Left lung (tissue), 10 donors: ENCODE results near the gene TLE1. TPM values are rescaled to one million over a fixed set of nuclear protein-coding genes. Genes with fewer than 3 reads are reported as not detected.

ENCODE experiments used
- ATAC-seq: fragments of 200-7000 bp; cut with Tn5 transposase; one replicate; pipeline ENCODE4 v1.9.1; 2020; ENCODE audit warnings: moderate library complexity
- DNase-seq, 4 donors: peaks; one replicate each; pipeline ENCODE4 v3.0.0-alpha.2; 2013 to 2020
- H3K27ac ChIP-seq, 2 donors: fragments of 200-600 bp; sonication (generic) in 1 of 2; one replicate each; pipeline versions ENCODE4 v1.5.0 to v1.8.0; 2020 to 2021
- H3K27me3 ChIP-seq, 2 donors: fragments of 200-600 bp; sonication (generic) in 1 of 2; one replicate each; pipeline versions ENCODE4 v1.5.0 to v1.8.0; 2020 to 2021
- H3K36me3 ChIP-seq, 2 donors: fragments of 200-600 bp; sonication (generic) in 1 of 2; one replicate each; pipeline versions ENCODE4 v1.5.0 to v1.8.0; 2020 to 2021
- H3K4me1 ChIP-seq, 2 donors: fragments of 200-600 bp; one replicate each; pipeline ENCODE4 v1.8.0; 2021
- H3K4me3 ChIP-seq, 2 donors: fragments of 200-600 bp; sonication (generic) in 1 of 2; one replicate each; pipeline versions ENCODE4 v1.5.0 to v1.8.0; 2020 to 2021; ENCODE audit warnings: mild to moderate bottlenecking in 1 of 2
- H3K9me3 ChIP-seq, 2 donors: fragments of 200-600 bp; sonication (generic) in 1 of 2; one replicate each; pipeline versions ENCODE4 v1.5.0 to v1.8.0; 2020 to 2021
- intact Hi-C, 2 donors: fragments of 100-400 bp; cut with DNase I; formaldehyde crosslinking; loops; one replicate each; pipeline versions ENCODE4 v1.11.2 to v1.14.2; 2022
- polyA plus RNA-seq, 6 donors: library from polyadenylated mRNA; unstranded; fragments of 120-200 nt; gene quantifications; one replicate each; pipeline ENCODE4 v1.2.1, GENCODE V29; 2013; ENCODE audit not compliant: insufficient read length in 6 of 6
- total RNA-seq, 2 donors: library from RNA; stranded (reverse); fragmentation: NEBNext Ultra II Directional; extraction: Animal tissue kit (Norgen Biotek cat#: 25700); gene quantifications; one replicate each; pipeline ENCODE4 v1.2.1, GENCODE V29; 2021
- TF ChIP-seq, protein P1 (sequence below), 2 donors: fragments of 200-600 bp; sonication (generic) in 1 of 2; IDR thresholded peaks; one replicate each; pipeline versions ENCODE4 v1.5.0 to v1.8.0; 2021; ENCODE audit warnings: antibody characterized with exemption in 2 of 2
- donor health status: DM: no; HTN: yes; CAD: no.
- donor health status: DM: no; HTN: no; CAD: no.

Gene TLE1
- total and polyA plus RNA-seq, 8 donors: 15.1 to 44.3 (median 40.0) TPM

DNA sequence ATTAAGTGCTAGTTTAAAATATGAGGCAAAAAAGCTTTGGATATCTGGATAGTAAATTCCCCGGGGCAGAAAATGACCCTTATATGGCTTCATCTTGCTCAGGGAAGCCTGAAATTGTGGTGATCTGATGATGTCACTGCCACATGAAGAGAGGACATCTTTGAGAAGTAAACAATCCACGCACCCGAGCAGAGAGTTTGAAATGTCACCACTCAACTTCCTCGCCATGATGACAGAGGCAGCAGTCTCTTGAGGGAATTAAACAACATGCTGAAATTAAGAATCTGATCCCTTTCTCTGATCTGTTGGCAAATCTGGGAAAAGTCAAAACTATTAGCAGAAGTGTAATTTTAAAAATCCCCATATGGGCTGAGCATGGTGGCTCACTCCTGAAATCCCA lies 110.0 kb downstream of the TLE1 start:
- Histone ChIP-seq H3K4me1 (no peaks in the 10 kb centered on the region), H3K9me3 (no peaks in the 10 kb centered on the region), H3K27ac (no peak overlapping the region), H3K27me3 (no peaks in the 10 kb centered on the region), H3K36me3 (peaks cover 0 to 21% of the 10 kb centered on the region in 2 donors), H3K4me3 (no peak overlapping the region)
- TF ChIP-seq, protein P1, sequence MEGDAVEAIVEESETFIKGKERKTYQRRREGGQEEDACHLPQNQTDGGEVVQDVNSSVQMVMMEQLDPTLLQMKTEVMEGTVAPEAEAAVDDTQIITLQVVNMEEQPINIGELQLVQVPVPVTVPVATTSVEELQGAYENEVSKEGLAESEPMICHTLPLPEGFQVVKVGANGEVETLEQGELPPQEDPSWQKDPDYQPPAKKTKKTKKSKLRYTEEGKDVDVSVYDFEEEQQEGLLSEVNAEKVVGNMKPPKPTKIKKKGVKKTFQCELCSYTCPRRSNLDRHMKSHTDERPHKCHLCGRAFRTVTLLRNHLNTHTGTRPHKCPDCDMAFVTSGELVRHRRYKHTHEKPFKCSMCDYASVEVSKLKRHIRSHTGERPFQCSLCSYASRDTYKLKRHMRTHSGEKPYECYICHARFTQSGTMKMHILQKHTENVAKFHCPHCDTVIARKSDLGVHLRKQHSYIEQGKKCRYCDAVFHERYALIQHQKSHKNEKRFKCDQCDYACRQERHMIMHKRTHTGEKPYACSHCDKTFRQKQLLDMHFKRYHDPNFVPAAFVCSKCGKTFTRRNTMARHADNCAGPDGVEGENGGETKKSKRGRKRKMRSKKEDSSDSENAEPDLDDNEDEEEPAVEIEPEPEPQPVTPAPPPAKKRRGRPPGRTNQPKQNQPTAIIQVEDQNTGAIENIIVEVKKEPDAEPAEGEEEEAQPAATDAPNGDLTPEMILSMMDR (IDR thresholded peaks at IDR 0.05): no peak
- DNase-seq (no peak), ATAC-seq (no peak)
- intact Hi-C loops: no loop called here

DNA sequence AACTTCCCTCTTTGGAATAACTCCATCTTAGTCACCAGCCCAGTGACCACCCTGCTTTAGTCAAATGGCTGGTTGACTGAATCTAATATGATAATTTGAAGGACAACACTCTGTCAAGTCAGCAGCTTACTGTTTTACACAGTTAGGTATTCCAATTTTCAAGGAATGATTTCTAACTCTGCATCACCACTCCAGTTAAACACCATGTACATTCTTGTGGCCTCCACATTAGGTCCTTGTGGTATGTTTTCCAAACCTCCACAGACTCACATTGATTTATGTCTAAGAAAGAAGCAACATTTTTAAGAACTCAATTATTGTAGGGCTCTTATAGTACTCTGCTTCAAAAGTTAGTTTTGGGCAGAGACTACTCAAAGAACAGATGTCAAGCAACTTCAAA lies 110.7 kb downstream of the TLE1 start:
- intact Hi-C loops: no loop called here
- no peak for DNase-seq
- Histone ChIP-seq H3K36me3 (peaks cover 0 to 13% of the 10 kb centered on the region in 2 donors), H3K27ac (no peak overlapping the region), H3K4me1 (no peaks in the 10 kb centered on the region), H3K27me3 (no peaks in the 10 kb centered on the region), H3K9me3 (no peaks in the 10 kb centered on the region), H3K4me3 (no peak overlapping the region)
- TF ChIP-seq, protein P1 (IDR thresholded peaks at IDR 0.05): no peak
- no peak for ATAC-seq

DNA sequence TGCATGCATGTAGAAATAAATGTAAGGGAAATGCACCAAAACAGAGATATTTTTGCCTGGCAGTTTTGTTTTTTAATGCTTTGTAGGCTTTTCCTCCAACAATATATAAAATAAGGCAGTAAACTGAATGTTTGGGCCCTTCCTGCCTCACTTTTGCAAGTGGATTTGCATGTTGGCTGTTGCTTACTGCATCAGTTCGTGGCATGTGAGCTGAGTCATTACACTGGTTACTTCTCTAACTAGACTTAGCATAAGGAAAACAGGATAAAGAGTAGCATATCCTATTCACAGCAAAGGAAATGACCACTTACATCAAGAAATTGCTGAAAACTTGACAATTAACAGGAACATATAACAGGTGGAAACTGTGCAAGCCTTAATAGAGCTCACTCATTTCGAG lies 113.4 kb downstream of the TLE1 start:
- H3K36me3 ChIP-seq: peaks cover 0 to under 1% of the 10 kb centered on the region in 2 donors
- ATAC-seq (no peak), DNase-seq (no peak)
- H3K27ac ChIP-seq: no peak overlapping the region
- TF ChIP-seq, protein P1 (IDR thresholded peaks at IDR 0.05): no peak
- no peak overlapping the region for H3K4me3 ChIP-seq
- H3K9me3 ChIP-seq: no peaks in the 10 kb centered on the region
- no peaks in the 10 kb centered on the region for H3K27me3 ChIP-seq
- H3K4me1 ChIP-seq: no peaks in the 10 kb centered on the region
- intact Hi-C loops: no loop called here

DNA sequence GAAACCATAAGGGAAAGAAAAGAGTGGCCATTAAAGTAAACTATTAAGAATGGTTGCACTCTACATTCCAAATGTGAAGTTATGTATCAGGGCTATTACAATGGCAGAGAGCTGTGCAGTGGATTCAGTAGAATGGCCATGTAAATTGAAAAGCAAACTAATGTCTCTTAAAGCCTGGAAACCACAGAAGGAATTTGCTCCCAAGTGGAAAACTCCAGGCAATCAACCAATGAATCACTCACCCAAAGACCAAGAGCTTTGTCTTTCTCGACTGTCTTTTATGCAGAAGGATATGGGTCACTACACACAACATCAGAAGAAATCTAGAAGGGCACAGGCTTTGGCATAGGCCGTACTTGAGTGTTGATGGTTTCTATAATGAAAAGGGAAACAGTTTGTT lies 114.9 kb downstream of the TLE1 start:
- DNase-seq: no peak
- Histone ChIP-seq H3K27me3 (no peaks in the 10 kb centered on the region), H3K36me3 (no peaks in the 10 kb centered on the region), H3K4me1 (no peaks in the 10 kb centered on the region), H3K4me3 (no peak overlapping the region), H3K27ac (no peak overlapping the region), H3K9me3 (no peaks in the 10 kb centered on the region)
- no peak for ATAC-seq
- TF ChIP-seq, protein P1 (IDR thresholded peaks at IDR 0.05): no peak
- intact Hi-C loops: no loop called here

DNA sequence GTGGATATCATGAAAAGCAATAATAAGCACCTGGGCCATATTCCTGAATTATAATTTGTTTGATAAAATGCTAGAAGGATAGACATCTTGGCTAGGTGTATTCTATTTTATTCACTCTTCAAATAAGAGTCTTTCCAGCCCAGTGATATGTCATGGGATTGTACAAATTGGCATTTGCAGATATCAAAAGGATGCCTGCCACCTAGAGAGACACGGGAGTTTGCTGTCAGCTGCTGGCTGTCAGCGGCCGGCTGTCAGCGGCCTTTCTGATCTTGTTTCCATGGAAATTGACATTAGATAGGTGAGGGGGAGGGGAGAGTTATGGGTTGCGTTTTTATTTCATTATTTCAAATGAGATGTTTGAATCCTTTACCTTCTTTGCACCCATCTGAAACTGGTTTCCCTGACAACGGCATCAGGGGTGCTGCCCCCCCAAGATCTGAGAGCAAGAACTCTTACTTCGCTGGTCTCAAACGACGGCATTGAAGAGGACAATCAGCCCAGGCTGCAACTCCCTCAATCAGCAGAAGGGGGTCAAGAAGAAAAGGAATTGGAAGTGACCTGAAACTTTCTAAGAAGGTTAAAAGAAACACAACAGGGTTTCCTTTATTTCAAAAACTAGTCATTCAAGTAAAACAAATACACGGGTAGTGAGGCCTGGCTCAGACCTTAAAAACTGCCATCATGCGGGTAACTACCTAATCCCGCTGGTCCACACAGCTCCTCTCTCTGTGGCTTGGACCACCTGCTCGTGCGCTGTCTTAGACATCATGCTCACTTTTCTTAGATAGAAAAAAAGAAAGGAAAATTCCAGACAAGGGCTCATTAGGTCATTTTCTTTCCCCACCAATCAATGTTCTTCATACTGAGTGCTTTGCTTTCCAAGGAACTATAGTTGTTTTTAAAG lies 115.7 kb downstream of the TLE1 start:
- Histone ChIP-seq H3K36me3 (no peaks in the 10 kb centered on the region), H3K9me3 (no peaks in the 10 kb centered on the region), H3K4me3 (no peak overlapping the region), H3K4me1 (no peaks in the 10 kb centered on the region), H3K27ac (no peak overlapping the region), H3K27me3 (no peaks in the 10 kb centered on the region)
- ATAC-seq (no peak), DNase-seq (no peak)
- intact Hi-C loops: no loop called here
- TF ChIP-seq, protein P1 (IDR thresholded peaks at IDR 0.05): no peak
